ENCODE results near the gene JSRP1. TPM values are rescaled to one million over a fixed set of nuclear protein-coding genes. Genes with fewer than 3 reads are reported as not detected.

JSRP1 gene
- total RNA-seq, 1 donor from 2014 or later: 0.42 TPM

DNA sequence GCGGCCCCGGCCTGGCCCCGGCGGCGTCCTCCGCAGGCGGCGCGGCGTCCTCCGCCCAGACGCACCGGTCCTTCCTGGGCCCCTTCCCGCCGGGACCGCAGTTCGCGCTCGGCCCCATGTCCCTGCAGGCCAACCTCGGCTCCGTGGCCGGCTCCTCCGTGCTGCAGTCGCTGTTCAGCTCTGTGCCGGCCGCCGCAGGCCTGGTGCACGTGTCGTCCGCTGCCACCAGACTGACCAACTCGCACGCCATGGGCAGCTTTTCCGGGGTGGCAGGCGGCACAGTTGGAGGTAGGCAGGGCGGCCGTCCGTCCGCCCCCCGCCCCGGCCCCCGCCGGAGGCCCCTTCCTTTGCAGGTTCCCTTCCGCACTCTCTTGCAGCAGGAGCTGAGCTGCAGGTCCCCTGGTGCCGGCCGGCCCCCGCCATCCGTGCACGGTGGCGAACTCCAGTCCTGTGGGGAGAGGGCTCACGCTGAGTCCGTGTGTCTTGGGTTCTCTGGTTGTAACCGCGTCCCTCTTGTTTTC is 29.3 kb downstream of the JSRP1 start:
- Mint-ChIP-seq H3K27me3 (ENCODE audit: low read depth) (no peaks in the 10 kb centered on the region), H3K9me3 (ENCODE audit: low read depth) (no peaks in the 10 kb centered on the region), H3K4me1 (ENCODE audit: low read depth) (peaks cover 4% of the 10 kb centered on the region), H3K36me3 (ENCODE audit: low read depth) (peaks cover 10% of the 10 kb centered on the region), H3K27ac (ENCODE audit: unreplicated experiment) (no peak overlapping the region), H3K4me3 (ENCODE audit: unreplicated experiment) (no peak overlapping the region)
- no peak for DNase-seq (ENCODE audit: low spot score)
- TF ChIP-seq, protein P1, sequence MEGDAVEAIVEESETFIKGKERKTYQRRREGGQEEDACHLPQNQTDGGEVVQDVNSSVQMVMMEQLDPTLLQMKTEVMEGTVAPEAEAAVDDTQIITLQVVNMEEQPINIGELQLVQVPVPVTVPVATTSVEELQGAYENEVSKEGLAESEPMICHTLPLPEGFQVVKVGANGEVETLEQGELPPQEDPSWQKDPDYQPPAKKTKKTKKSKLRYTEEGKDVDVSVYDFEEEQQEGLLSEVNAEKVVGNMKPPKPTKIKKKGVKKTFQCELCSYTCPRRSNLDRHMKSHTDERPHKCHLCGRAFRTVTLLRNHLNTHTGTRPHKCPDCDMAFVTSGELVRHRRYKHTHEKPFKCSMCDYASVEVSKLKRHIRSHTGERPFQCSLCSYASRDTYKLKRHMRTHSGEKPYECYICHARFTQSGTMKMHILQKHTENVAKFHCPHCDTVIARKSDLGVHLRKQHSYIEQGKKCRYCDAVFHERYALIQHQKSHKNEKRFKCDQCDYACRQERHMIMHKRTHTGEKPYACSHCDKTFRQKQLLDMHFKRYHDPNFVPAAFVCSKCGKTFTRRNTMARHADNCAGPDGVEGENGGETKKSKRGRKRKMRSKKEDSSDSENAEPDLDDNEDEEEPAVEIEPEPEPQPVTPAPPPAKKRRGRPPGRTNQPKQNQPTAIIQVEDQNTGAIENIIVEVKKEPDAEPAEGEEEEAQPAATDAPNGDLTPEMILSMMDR (IDR thresholded peaks at IDR 0.05): no peak

DNA sequence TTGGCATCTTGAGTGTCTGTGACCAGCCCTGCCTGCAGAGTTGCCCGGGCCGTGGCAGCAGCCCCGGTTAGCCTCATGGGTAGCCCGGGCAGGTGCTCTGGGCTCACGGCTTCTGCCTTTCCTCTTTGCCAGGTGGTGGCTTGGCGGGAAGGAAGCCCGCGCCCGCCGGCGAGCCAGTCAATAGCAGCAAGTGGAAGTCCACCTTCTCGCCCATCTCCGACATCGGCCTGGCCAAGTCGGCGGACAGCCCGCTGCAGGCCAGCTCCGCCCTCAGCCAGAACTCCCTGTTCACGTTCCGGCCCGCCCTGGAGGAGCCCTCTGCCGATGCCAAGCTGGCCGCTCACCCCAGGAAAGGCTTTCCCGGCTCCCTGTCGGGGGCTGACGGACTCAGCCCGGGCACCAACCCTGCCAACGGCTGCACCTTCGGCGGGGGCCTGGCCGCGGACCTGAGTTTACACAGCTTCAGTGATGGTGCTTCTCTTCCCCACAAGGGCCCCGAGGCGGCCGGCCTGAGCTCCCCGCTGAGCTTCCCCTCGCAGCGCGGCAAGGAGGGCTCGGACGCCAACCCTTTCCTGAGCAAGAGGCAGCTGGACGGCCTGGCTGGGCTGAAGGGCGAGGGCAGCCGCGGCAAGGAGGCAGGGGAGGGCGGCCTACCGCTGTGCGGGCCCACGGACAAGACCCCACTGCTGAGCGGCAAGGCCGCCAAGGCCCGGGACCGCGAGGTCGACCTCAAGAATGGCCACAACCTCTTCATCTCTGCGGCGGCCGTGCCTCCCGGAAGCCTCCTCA is 30.0 kb downstream of the JSRP1 start:
- Mint-ChIP-seq H3K36me3 (ENCODE audit: low read depth) (peaks cover 10% of the 10 kb centered on the region), H3K4me1 (ENCODE audit: low read depth) (peaks cover 2% of the 10 kb centered on the region), H3K27me3 (ENCODE audit: low read depth) (no peaks in the 10 kb centered on the region), H3K9me3 (ENCODE audit: low read depth) (no peaks in the 10 kb centered on the region), H3K27ac (ENCODE audit: unreplicated experiment) (no peak overlapping the region), H3K4me3 (ENCODE audit: unreplicated experiment) (no peak overlapping the region)
- TF ChIP-seq, protein P1 (IDR thresholded peaks at IDR 0.05): no peak
- no peak for DNase-seq (ENCODE audit: low spot score)

DNA sequence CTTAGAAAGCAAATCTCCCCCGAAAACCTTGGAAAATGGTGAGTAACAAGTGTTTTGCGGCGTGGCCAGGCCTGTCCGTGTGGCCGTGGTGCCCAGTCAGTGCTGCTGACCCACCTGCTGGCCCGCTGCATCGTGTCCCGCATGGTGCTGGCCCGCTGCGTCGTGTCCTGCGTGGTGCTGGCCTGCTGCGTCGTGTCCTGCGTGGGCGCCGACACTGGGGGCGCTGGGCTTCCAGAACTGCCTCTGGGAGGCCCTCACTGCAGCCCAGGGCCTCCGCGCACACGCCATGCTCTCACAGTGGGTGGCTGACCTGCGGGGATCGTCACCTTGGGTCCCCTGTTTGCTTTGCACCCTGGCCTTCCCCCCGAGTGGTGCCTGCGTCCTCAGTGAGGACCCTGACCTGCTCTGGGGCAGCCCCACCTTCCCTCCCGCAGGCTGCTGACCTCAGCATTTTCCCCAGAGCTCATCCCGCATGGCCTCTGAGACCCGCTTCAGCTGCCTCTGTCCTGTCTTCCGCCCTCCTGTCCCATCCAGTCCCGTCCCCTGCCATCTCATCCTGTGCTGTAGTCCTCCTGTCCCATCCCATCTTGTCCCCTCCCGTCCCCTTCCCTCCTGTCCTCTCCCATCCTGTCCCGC is 30.7 kb downstream of the JSRP1 start:
- H3K36me3 Mint-ChIP-seq (ENCODE audit: low read depth): peaks cover 13% of the 10 kb centered on the region
- H3K9me3 Mint-ChIP-seq (ENCODE audit: low read depth): no peaks in the 10 kb centered on the region
- no peak overlapping the region for H3K27ac Mint-ChIP-seq (ENCODE audit: unreplicated experiment)
- DNase-seq (ENCODE audit: low spot score): no peak
- no peak overlapping the region for H3K4me3 Mint-ChIP-seq (ENCODE audit: unreplicated experiment)
- no peaks in the 10 kb centered on the region for H3K27me3 Mint-ChIP-seq (ENCODE audit: low read depth)
- TF ChIP-seq, protein P1 (IDR thresholded peaks at IDR 0.05): no peak
- peaks cover 9% of the 10 kb centered on the region for H3K4me1 Mint-ChIP-seq (ENCODE audit: low read depth)

DNA sequence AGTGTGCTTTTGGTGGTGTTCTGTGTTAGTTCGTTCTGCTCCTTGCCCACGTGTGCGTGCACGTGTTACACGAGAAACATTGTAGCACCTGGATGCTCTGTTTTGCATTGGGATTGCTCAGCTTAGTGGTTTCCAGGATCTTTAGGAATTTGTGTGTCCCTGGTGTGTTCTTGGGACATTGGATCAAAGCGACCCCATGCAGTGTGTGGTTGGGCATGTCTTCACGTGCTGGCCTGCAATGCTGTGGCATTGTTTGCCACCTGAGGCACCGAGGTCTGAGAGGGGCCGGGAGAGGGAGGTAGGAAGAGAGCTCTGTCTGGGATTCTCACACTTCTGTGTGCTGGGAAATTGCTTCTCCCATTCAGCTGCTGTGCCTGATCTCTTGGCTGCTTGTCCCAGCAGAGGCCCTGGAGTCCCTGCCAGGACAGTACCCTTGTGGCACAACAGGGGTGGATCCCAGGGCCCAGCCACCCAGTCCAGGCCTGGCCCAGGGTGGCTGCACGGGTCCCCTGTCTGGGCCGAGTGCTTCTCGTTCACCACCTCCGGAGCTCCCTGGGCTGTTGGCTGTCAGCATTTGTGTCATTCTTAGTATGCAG is 31.4 kb downstream of the JSRP1 start:
- TF ChIP-seq, protein P1 (IDR thresholded peaks at IDR 0.05): no peak
- H3K4me1 Mint-ChIP-seq (ENCODE audit: low read depth): peaks cover 10% of the 10 kb centered on the region
- no peaks in the 10 kb centered on the region for H3K9me3 Mint-ChIP-seq (ENCODE audit: low read depth)
- peaks cover 16% of the 10 kb centered on the region for H3K36me3 Mint-ChIP-seq (ENCODE audit: low read depth)
- no peak for DNase-seq (ENCODE audit: low spot score)
- H3K27ac Mint-ChIP-seq (ENCODE audit: unreplicated experiment): no peak overlapping the region
- no peaks in the 10 kb centered on the region for H3K27me3 Mint-ChIP-seq (ENCODE audit: low read depth)
- no peak overlapping the region for H3K4me3 Mint-ChIP-seq (ENCODE audit: unreplicated experiment)

DNA sequence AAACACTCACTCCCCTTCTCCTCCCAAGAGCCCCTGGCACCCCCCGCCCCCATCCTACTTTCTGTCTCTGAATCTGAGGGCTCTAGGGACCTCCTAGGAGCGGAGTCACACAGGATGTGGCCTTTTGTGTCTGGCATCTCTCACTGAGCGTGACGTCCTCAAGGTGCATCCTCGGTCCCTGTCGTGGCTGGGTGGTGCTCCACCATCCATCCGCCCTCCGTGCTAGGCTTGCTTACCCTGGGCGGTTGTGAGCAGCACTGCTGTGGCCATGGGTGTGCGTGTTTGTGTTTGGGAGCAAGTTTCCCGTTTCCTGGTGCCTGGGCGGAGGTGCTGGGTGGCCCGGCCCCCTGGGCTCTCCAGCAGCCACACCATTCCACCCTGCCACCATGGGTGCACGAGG is 32.3 kb downstream of the JSRP1 start:
- Mint-ChIP-seq H3K4me3 (ENCODE audit: unreplicated experiment) (no peak overlapping the region), H3K36me3 (ENCODE audit: low read depth) (peaks cover 16% of the 10 kb centered on the region), H3K27ac (ENCODE audit: unreplicated experiment) (peak overlapping the region; percentile 53), H3K4me1 (ENCODE audit: low read depth) (peaks cover 10% of the 10 kb centered on the region), H3K27me3 (ENCODE audit: low read depth) (no peaks in the 10 kb centered on the region), H3K9me3 (ENCODE audit: low read depth) (no peaks in the 10 kb centered on the region)
- TF ChIP-seq, protein P1 (IDR thresholded peaks at IDR 0.05): no peak
- no peak for DNase-seq (ENCODE audit: low spot score)
